ENCODE results near the gene LZTS2. TPM values are rescaled to one million over a fixed set of nuclear protein-coding genes. Genes with fewer than 3 reads are reported as not detected.
A peak's percentile ranks its signal among the peaks of the same experiment; 100 is the strongest.

Gene LZTS2
- total and polyA plus RNA-seq, 10 of the 15 experiments (the other 5 are each of a cell fraction or from before 2014, with no cell fraction given): 0.08 to 13.4 (median 7.2) TPM

GRCh38 chr10:101031128-101031795 is 31.7 kb downstream of the LZTS2 start, which contains the start of the genes PDZD7 and SFXN3 (continued):
- TF ChIP-seq NFYB (IDR thresholded peaks at IDR 0.05; ENCODE audit: insufficient read depth, low read depth, low read length) (peak; percentile 99), KAT2A (conservative IDR thresholded peaks at IDR 0.05; ENCODE audit: control insufficient read depth, low read depth, low read length) (no peak), SMAD5 (IDR thresholded peaks at IDR 0.05; ENCODE audit: low read depth) (no peak)
- TF ChIP-seq, protein P1, sequence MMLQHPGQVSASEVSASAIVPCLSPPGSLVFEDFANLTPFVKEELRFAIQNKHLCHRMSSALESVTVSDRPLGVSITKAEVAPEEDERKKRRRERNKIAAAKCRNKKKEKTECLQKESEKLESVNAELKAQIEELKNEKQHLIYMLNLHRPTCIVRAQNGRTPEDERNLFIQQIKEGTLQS (IDR thresholded peaks at IDR 0.05; ENCODE audit: borderline replicate concordance, extremely low read depth, low read depth, low read length): no peak
- TF ChIP-seq, protein P2, sequence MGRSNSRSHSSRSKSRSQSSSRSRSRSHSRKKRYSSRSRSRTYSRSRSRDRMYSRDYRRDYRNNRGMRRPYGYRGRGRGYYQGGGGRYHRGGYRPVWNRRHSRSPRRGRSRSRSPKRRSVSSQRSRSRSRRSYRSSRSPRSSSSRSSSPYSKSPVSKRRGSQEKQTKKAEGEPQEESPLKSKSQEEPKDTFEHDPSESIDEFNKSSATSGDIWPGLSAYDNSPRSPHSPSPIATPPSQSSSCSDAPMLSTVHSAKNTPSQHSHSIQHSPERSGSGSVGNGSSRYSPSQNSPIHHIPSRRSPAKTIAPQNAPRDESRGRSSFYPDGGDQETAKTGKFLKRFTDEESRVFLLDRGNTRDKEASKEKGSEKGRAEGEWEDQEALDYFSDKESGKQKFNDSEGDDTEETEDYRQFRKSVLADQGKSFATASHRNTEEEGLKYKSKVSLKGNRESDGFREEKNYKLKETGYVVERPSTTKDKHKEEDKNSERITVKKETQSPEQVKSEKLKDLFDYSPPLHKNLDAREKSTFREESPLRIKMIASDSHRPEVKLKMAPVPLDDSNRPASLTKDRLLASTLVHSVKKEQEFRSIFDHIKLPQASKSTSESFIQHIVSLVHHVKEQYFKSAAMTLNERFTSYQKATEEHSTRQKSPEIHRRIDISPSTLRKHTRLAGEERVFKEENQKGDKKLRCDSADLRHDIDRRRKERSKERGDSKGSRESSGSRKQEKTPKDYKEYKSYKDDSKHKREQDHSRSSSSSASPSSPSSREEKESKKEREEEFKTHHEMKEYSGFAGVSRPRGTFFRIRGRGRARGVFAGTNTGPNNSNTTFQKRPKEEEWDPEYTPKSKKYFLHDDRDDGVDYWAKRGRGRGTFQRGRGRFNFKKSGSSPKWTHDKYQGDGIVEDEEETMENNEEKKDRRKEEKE (IDR thresholded peaks at IDR 0.05): no peak
